Progenitor cell of endocrine pancreas (in vitro differentiated cells): ENCODE measurements around the gene FBXL20. TPM values are rescaled to one million over a fixed set of nuclear protein-coding genes. Genes with fewer than 3 reads are reported as not detected.
A peak's percentile ranks its signal among the peaks of the same experiment; 100 is the strongest.

Experiments used
- DNase-seq: peaks from one replicate; pipeline ENCODE4 v3.0.0; 2021; ENCODE audit warnings: low spot score; ENCODE audit not compliant: unreplicated experiment
- H3K27ac Mint-ChIP-seq: 2 replicates; pipeline ENCODE4 v1.8.0; 2021; ENCODE audit warnings: mild to moderate bottlenecking, moderate library complexity, mixed read lengths
- H3K27me3 Mint-ChIP-seq: 2 replicates; pipeline ENCODE4 v1.8.0; 2021; ENCODE audit warnings: mixed read lengths
- H3K36me3 Mint-ChIP-seq: 2 replicates; pipeline ENCODE4 v1.8.0; 2022; ENCODE audit warnings: mixed read lengths; ENCODE audit not compliant: insufficient read depth
- H3K4me1 Mint-ChIP-seq: 2 replicates; pipeline ENCODE4 v1.8.0; 2021; ENCODE audit warnings: low read depth, mixed read lengths
- H3K4me3 Mint-ChIP-seq: 2 replicates; pipeline ENCODE4 v1.8.0; 2021; ENCODE audit warnings: low read depth, mild to moderate bottlenecking, moderate library complexity, mixed read lengths
- H3K9me3 Mint-ChIP-seq: 2 replicates; pipeline ENCODE4 v1.8.0; 2021; ENCODE audit warnings: low read depth, mixed read lengths
- total RNA-seq: library from RNA; stranded (reverse); gene quantifications from 2 replicates; pipeline ENCODE4 v1.2.1, GENCODE V29; 2021
- TF ChIP-seq, protein P1 (sequence below): fragments of 200-600 bp; sonication (generic); IDR thresholded peaks from one replicate; pipeline ENCODE4 v1.5.0; 2021; ENCODE audit warnings: antibody characterized with exemption, mild to moderate bottlenecking; ENCODE audit not compliant: unreplicated experiment

Gene FBXL20
- total RNA-seq, 1 donor from 2014 or later, result 26.8 TPM

DNA sequence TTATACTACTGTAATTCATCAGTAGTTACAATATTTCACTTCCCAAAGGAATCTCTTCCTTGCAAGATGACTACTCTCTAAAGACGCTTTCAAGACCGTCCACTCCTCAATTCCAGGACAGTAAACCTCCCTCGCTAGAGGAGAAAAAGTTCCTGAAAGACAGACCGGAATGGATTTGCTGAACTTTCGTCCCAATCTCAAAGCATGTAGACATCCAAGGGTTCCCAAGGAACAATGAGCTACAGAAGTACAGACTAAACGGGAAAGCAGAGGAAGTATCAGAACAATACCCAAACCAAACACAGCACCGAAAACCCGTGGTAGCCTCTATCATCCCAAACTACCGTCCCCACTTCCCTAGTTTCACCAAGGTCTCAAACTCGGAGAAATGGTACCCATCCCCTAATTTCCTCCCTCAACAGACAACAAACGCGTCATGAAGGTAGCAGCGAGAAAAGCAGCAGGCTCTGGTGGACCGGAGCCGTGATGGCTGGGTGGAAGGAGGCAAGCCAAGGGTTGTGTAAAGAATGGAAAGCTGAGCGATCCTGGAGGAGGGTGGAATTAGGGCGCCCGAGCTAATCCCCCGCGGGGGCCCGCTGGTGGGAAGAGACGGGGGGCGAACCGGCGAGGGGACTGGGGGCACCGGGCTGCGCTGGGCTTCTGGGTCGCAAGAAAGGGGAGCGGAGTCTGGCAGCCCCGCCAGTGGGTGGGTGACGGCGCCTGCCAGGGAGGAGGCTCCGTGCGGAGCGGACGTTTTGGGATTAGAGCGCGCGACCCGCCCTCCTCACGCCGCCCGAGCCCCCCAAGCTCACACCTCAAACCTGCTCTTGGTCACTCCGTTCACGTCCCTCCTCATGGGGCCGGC is 647 bp downstream of the FBXL20 start:
- Mint-ChIP-seq H3K9me3 (no peaks in the 10 kb centered on the region), H3K4me3 (peak overlapping the region; percentile 94), H3K27me3 (no peaks in the 10 kb centered on the region), H3K27ac (peak overlapping the region; percentile 98), H3K4me1 (peaks cover 7% of the 10 kb centered on the region), H3K36me3 (no peaks in the 10 kb centered on the region)
- TF ChIP-seq, protein P1, sequence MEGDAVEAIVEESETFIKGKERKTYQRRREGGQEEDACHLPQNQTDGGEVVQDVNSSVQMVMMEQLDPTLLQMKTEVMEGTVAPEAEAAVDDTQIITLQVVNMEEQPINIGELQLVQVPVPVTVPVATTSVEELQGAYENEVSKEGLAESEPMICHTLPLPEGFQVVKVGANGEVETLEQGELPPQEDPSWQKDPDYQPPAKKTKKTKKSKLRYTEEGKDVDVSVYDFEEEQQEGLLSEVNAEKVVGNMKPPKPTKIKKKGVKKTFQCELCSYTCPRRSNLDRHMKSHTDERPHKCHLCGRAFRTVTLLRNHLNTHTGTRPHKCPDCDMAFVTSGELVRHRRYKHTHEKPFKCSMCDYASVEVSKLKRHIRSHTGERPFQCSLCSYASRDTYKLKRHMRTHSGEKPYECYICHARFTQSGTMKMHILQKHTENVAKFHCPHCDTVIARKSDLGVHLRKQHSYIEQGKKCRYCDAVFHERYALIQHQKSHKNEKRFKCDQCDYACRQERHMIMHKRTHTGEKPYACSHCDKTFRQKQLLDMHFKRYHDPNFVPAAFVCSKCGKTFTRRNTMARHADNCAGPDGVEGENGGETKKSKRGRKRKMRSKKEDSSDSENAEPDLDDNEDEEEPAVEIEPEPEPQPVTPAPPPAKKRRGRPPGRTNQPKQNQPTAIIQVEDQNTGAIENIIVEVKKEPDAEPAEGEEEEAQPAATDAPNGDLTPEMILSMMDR, result no peak
- peak; percentile 10 for DNase-seq

DNA sequence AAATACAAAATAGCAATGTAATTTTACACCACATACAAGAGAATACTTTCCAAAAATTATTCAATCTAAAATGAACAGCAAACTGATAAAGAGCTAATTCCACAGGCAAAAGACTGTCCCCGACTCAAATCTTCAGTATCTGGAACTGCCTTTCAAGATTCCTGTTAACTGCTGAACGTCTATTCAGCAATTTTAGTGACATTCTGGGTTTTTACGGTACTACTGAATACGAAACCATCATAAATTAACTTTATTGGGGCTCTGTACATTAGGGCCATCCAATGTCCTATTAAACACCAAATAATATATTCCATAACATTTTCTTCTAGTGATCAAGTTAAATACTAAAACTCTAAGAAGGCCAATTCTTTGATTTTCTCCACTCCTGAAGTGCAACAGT is 1.6 kb downstream of the FBXL20 start:
- no peaks in the 10 kb centered on the region for H3K36me3 Mint-ChIP-seq
- no peak for DNase-seq
- TF ChIP-seq, protein P1, result no peak
- H3K27ac Mint-ChIP-seq, result no peak overlapping the region
- no peaks in the 10 kb centered on the region for H3K9me3 Mint-ChIP-seq
- peaks cover 7% of the 10 kb centered on the region for H3K4me1 Mint-ChIP-seq
- peak overlapping the region; percentile 94 for H3K4me3 Mint-ChIP-seq
- H3K27me3 Mint-ChIP-seq, result no peaks in the 10 kb centered on the region

DNA sequence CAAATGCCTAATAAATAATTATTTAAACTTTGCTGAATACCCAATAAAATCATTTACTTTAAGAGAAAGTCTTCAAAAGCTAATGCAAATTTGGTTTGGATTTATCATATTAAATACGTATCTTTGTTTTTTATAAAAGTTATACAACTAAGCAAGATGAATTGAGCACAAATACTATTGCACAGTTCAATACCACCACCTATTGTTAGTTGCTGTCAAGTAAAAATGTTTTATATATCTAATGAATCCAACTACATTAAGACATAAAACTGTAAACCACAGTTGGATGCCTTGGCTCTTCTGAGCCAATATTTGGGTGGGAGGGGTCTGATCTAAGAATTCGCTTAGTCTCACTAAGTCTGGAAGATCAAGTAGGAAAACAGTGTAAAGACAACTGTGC is 7.7 kb downstream of the FBXL20 start:
- H3K36me3 Mint-ChIP-seq, result no peaks in the 10 kb centered on the region
- no peak overlapping the region for H3K4me3 Mint-ChIP-seq
- TF ChIP-seq, protein P1, result no peak
- H3K4me1 Mint-ChIP-seq, result no peaks in the 10 kb centered on the region
- no peaks in the 10 kb centered on the region for H3K9me3 Mint-ChIP-seq
- no peaks in the 10 kb centered on the region for H3K27me3 Mint-ChIP-seq
- no peak overlapping the region for H3K27ac Mint-ChIP-seq
- DNase-seq, result no peak

DNA sequence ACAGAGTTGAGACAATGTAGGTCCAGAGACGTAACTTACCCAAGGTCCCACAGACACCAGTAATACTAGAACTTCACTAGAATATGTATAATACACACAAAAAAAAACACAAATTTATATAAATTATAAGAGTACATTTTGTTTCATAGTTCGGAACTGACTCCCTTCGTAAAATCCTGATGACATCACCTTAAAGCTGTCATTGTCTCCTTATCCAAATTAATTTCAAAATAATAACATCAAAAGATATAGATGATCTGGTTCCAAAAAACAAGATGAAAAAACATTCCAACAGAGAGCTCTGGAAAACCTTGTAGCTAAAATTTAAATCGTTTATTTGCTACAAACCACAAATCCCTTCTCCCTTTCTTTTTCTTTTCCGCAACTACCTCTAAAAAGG is 10.0 kb downstream of the FBXL20 start:
- no peak overlapping the region for H3K4me3 Mint-ChIP-seq
- H3K27ac Mint-ChIP-seq, result no peak overlapping the region
- DNase-seq, result no peak
- no peaks in the 10 kb centered on the region for H3K9me3 Mint-ChIP-seq
- TF ChIP-seq, protein P1, result no peak
- H3K4me1 Mint-ChIP-seq, result no peaks in the 10 kb centered on the region
- H3K27me3 Mint-ChIP-seq, result no peaks in the 10 kb centered on the region
- no peaks in the 10 kb centered on the region for H3K36me3 Mint-ChIP-seq

DNA sequence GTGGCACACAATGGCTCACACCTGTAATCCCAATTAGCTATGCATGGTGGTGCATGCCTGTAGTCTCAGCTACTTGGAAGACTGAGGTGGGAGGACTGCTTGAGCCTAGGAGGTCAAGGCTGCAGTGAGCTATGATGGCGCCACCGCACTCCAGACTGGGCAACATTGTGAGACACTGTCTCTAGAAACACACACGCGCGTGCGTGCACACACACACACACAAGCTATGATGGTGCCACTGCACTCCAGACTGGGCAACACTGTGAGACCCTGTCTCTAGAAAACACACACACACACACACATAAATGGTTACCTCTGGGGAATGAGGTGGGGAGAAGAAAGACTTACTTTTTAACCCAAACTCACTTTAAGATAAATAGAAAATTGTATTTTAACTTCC is 16.4 kb downstream of the FBXL20 start:
- no peaks in the 10 kb centered on the region for H3K9me3 Mint-ChIP-seq
- no peak for DNase-seq
- no peaks in the 10 kb centered on the region for H3K27me3 Mint-ChIP-seq
- no peaks in the 10 kb centered on the region for H3K36me3 Mint-ChIP-seq
- H3K4me1 Mint-ChIP-seq, result no peaks in the 10 kb centered on the region
- H3K4me3 Mint-ChIP-seq, result no peak overlapping the region
- TF ChIP-seq, protein P1, result no peak
- no peak overlapping the region for H3K27ac Mint-ChIP-seq
